Lower leg skin (tissue), 3 donors: Measurements from ENCODE around the gene MS4A4A.

Source experiments
- CTCF ChIP-seq, 3 donors: fragments of 450-650 bp; IDR thresholded peaks; one replicate each; pipeline ENCODE4 v1.5.1; 2016; ENCODE audit warnings: antibody characterized with exemption in 3 of 3, mild to moderate bottlenecking in 3 of 3, moderate library complexity in 2 of 3
- POLR2A ChIP-seq, 2 donors: fragments of 450-650 bp; IDR thresholded peaks; one replicate each; pipeline ENCODE4 v1.6.1; 2016 to 2017; ENCODE audit warnings: antibody characterized with exemption in 2 of 2, mild to moderate bottlenecking in 1 of 2, moderate library complexity in 1 of 2

GRCh38 chr11:60261014-60261413 is 19.5 kb upstream of the MS4A4A start:
- TF ChIP-seq CTCF (IDR thresholded peaks at IDR 0.05) (no peak), POLR2A (IDR thresholded peaks at IDR 0.05) (no peak)
